Esophagus muscularis mucosa (tissue), 4 donors: ENCODE data around the gene KCNS1. TPM values are rescaled to one million over a fixed set of nuclear protein-coding genes. Genes with fewer than 3 reads are reported as not detected.
"Not testable (repeated sequence)": the region's sequence is repeated elsewhere in the genome, so short reads cannot be mapped to it uniquely, and the experiment has no call there.

Experiments used
- DNase-seq: peaks from one replicate; pipeline ENCODE4 v3.0.0-alpha.2; 2017; ENCODE audit errors: extremely low spot score
- H3K27ac ChIP-seq, 4 donors: fragments of 200-600 bp; sonication (generic); replicated peaks in 1 of 4; 1 replicate in 3 of 4; 2 replicates in 1 of 4; pipeline ENCODE4 v1.5.1; 2016 to 2019; ENCODE audit warnings: mild to moderate bottlenecking in 1 of 4
- H3K27me3 ChIP-seq, 4 donors: fragments of 200-600 bp; sonication (generic); one replicate each; pipeline versions ENCODE4 v1.5.1 to v1.6.0; 2016 to 2019
- H3K36me3 ChIP-seq, 4 donors: fragments of 200-600 bp; sonication (generic); one replicate each; pipeline ENCODE4 v1.5.1; 2016 to 2019
- H3K4me1 ChIP-seq, 4 donors: fragments of 200-600 bp; sonication (generic); one replicate each; pipeline ENCODE4 v1.5.1; 2016 to 2019
- H3K4me3 ChIP-seq, 4 donors: fragments of 200-600 bp; sonication (generic); 1 replicate in 2 of 4; 2 replicates in 2 of 4; pipeline ENCODE4 v1.5.1; 2016 to 2019; ENCODE audit warnings: mild to moderate bottlenecking in 4 of 4, moderate library complexity in 1 of 4
- H3K9me3 ChIP-seq, 4 donors: fragments of 200-600 bp; sonication (generic); 1 replicate in 3 of 4; 2 replicates in 1 of 4; pipeline ENCODE4 v1.5.1; 2016 to 2019
- CTCF ChIP-seq, 3 experiments: fragments of 200-600 bp in 2 of 3; fragments of 450-650 bp in 1 of 3; sonication (generic) in 2 of 3; IDR thresholded peaks; one replicate each; pipeline ENCODE4 v1.5.1; 2017 to 2019; ENCODE audit warnings: antibody characterized with exemption in 3 of 3, mild to moderate bottlenecking in 2 of 3, moderate library complexity in 1 of 3
- EP300 ChIP-seq: sonication (generic); formaldehyde crosslinking; IDR thresholded peaks from one replicate; pipeline ENCODE4 v1.6.1; 2017; ENCODE audit warnings: antibody characterized with exemption
- POLR2A ChIP-seq: fragments of 450-650 bp; IDR thresholded peaks from one replicate; pipeline ENCODE4 v1.6.1; 2017; ENCODE audit warnings: antibody characterized with exemption, moderate library complexity, mild to moderate bottlenecking, low read depth
- POLR2AphosphoS5 ChIP-seq, 2 donors: sonication (generic); formaldehyde crosslinking; IDR thresholded peaks; one replicate each; pipeline ENCODE4 v1.6.1; 2017; ENCODE audit warnings: antibody characterized with exemption in 2 of 2
- WGBS: methylation state at CpG from one replicate; pipeline ENCODE4 v1.1.5; 2018; 5-methylcytosine and 5-hydroxymethylcytosine counted together
- intact Hi-C: fragments of 100-400 bp; cut with DNase I; formaldehyde crosslinking; loops from one replicate; pipeline ENCODE4 v1.15.1; 2023
- total RNA-seq, 4 donors: library from RNA; depleted of rRNA; stranded (reverse); fragments of >200 nt; gene quantifications; one replicate each; pipeline versions ENCODE4 v1.1.0 to v1.2.1, GENCODE V29; 2016

Gene KCNS1
- total RNA-seq, 4 donors from 2014 or later = 0.17 TPM; not detected in 3

GRCh38 chr20:45066372-45066771 is 34.6 kb downstream of the KCNS1 start:
- Histone ChIP-seq H3K4me1 (no peaks in the 10 kb centered on the region), H3K27me3 (no peaks in the 10 kb centered on the region), H3K9me3 (no peaks in the 10 kb centered on the region), H3K36me3 (peaks cover 0 to 8% (median 0%) of the 10 kb centered on the region in 4 donors), H3K4me3 (no peak overlapping the region), H3K27ac (no peak overlapping the region)
- intact Hi-C loops = no loop called here
- WGBS = 88% methylated on average over 7 of the region's 7 CpGs
- no peak for DNase-seq
- TF ChIP-seq POLR2AphosphoS5 (IDR thresholded peaks at IDR 0.05) (no peak), CTCF (IDR thresholded peaks at IDR 0.05) (no peak), EP300 (no peak), POLR2A (no peak)

GRCh38 chr20:45064812-45065211 is 36.1 kb downstream of the KCNS1 start:
- H3K4me3 ChIP-seq = no peak overlapping the region
- TF ChIP-seq POLR2A = no peak
- TF ChIP-seq POLR2AphosphoS5 (IDR thresholded peaks at IDR 0.05) = no peak
- no peak for TF ChIP-seq EP300
- TF ChIP-seq CTCF (IDR thresholded peaks at IDR 0.05) = no peak
- DNase-seq = no peak
- H3K4me1 ChIP-seq = no peaks in the 10 kb centered on the region
- H3K36me3 ChIP-seq = peaks cover 0 to 8% (median 0%) of the 10 kb centered on the region in 4 donors
- intact Hi-C loops = no loop called here
- H3K27ac ChIP-seq = no peak overlapping the region
- no peaks in the 10 kb centered on the region for H3K9me3 ChIP-seq
- H3K27me3 ChIP-seq = no peaks in the 10 kb centered on the region

GRCh38 chr20:45063107-45063506 is 37.8 kb downstream of the KCNS1 start:
- not testable (repeated sequence) for H3K4me1 ChIP-seq, H3K4me3 ChIP-seq
- 98% methylated on average over 2 of the region's 2 CpGs for WGBS

GRCh38 chr20:45061244-45061643 is 39.7 kb downstream of the KCNS1 start:
- H3K27ac ChIP-seq = no peak overlapping the region
- TF ChIP-seq POLR2A (no peak), CTCF (IDR thresholded peaks at IDR 0.05) (no peak), EP300 (no peak), POLR2AphosphoS5 (IDR thresholded peaks at IDR 0.05) (no peak)
- H3K4me3 ChIP-seq = no peak overlapping the region
- no peaks in the 10 kb centered on the region for H3K27me3 ChIP-seq
- DNase-seq = no peak
- WGBS = 74% methylated on average over 4 of the region's 4 CpGs
- H3K4me1 ChIP-seq = peaks cover 0 to 4% (median 2%) of the 10 kb centered on the region in 4 donors
- peaks cover 0 to 9% (median 6%) of the 10 kb centered on the region in 4 donors for H3K36me3 ChIP-seq
- intact Hi-C loops = no loop called here
- H3K9me3 ChIP-seq = no peaks in the 10 kb centered on the region

More at GRCh38 chr20:45063107-45063506, 37.8 kb downstream of the KCNS1 start:
- H3K27me3 ChIP-seq, intact Hi-C loops, DNase-seq, H3K9me3 ChIP-seq, H3K36me3 ChIP-seq, H3K27ac ChIP-seq: not testable (repeated sequence)

- 92% methylated on average over 4 of the region's 4 CpGs for WGBS
- H3K27ac ChIP-seq = no peak overlapping the region
- no peaks in the 10 kb centered on the region for H3K27me3 ChIP-seq
- H3K4me3 ChIP-seq = no peak overlapping the region
- peaks cover 0 to 9% (median 6%) of the 10 kb centered on the region in 4 donors for H3K36me3 ChIP-seq
- TF ChIP-seq EP300 = no peak
- no peak for TF ChIP-seq POLR2AphosphoS5 (IDR thresholded peaks at IDR 0.05)
- TF ChIP-seq POLR2A = no peak
- no peak for TF ChIP-seq CTCF (IDR thresholded peaks at IDR 0.05)
- intact Hi-C loops = no loop called here
- no peak for DNase-seq
- H3K4me1 ChIP-seq = peaks cover 0 to 4% (median 2%) of the 10 kb centered on the region in 4 donors
- H3K9me3 ChIP-seq = no peaks in the 10 kb centered on the region
Observed at GRCh38 chr20:45060294-45060693, 40.6 kb downstream of the KCNS1 start.
